ENCODE data around the gene HNF1A.

HNF1A gene

DNA sequence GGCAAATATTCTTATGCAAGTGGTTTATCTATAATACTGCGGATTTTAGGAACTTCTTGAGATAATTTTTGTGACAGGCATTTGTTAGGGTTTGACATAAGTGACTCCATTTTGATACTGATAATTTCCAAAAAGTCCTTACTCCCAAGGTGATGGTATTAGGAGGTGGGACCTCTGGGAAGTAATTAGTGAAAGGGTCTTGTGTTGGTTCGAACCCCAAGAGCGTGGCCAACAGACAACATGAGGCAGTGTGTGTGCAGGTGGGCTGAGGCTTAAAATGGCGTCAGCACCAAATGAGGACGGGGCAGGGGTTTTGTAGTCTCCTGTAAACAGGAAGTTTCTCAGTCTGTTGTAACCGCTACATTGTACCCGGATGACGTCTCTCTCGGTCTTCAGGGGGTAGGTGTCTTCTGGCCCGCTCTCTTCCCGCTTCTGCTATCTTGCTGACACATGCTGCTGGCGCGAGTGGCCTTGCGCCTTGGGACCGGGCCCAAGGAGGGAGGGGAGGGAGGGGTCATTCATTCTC lies 39.7 kb downstream of the HNF1A start:
- no peak for DNase-seq (ENCODE audit: low read depth)
- H3K4me3 ChIP-seq (ENCODE audit: control insufficient read depth, low read depth, low read length), result no peak overlapping the region
- TF ChIP-seq, protein P1, sequence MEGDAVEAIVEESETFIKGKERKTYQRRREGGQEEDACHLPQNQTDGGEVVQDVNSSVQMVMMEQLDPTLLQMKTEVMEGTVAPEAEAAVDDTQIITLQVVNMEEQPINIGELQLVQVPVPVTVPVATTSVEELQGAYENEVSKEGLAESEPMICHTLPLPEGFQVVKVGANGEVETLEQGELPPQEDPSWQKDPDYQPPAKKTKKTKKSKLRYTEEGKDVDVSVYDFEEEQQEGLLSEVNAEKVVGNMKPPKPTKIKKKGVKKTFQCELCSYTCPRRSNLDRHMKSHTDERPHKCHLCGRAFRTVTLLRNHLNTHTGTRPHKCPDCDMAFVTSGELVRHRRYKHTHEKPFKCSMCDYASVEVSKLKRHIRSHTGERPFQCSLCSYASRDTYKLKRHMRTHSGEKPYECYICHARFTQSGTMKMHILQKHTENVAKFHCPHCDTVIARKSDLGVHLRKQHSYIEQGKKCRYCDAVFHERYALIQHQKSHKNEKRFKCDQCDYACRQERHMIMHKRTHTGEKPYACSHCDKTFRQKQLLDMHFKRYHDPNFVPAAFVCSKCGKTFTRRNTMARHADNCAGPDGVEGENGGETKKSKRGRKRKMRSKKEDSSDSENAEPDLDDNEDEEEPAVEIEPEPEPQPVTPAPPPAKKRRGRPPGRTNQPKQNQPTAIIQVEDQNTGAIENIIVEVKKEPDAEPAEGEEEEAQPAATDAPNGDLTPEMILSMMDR (IDR thresholded peaks at IDR 0.05; ENCODE audit: control insufficient read depth, insufficient read depth, low read depth, low read length, missing control alignments), result no peak

DNA sequence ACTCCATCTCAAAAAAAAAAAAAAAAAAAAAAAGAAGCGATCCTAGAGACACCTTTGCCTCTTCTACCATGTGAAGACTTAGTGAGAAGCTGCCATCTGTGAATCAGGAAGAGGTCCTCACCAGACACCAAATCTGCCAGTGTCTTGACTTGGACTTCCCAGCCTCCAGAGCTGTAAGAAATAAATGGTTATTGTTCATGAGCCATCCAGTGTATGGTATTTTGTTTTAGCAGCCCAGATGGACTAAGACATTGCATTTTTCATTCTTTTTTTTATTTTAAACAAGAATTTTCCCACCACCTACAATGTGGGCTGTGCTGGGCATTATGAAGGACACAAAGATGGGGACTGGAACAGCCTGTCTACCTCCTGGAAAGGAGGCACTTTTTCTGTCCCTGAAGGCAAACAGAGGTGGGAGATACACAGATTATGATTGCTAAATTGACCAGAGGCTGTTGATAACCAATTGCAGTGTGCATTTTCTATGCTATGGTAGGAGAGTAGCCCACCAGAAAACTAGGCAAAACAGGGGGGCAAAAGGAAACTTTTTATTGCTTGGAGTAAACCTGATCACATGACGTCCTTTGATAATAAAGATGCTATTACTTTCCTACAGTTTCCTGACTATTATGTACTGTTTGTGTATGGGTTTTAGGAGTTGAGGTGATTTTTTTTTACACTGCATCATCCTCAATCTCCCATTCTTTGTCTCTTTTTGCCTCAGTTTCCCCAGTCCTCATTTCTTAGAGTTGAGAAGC lies 40.7 kb downstream of the HNF1A start:
- no peak for DNase-seq (ENCODE audit: low read depth)
- TF ChIP-seq, protein P1 (IDR thresholded peaks at IDR 0.05; ENCODE audit: control insufficient read depth, insufficient read depth, low read depth, low read length, missing control alignments), result no peak
- H3K4me3 ChIP-seq (ENCODE audit: control insufficient read depth, low read depth, low read length), result no peak overlapping the region

DNA sequence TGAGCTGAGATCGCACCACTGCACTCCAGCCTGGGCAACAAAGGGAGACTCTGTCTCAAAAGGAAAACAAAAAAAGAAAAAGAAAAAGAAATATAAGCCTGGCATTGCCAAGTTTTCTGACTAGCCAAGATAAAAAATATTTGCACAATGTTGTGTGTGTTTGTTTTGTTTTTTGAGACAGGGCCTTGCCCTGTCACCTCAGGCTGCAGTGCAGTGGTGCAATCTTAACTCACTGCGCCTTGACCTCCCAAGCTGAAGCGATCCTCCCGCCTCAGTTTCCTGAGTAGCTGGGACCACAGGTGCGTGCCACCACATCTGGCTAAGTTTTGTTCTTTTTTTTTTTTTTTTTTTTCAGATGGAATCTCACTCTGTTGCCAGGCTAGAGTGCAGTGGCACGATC lies 43.4 kb downstream of the HNF1A start:
- TF ChIP-seq, protein P1 (IDR thresholded peaks at IDR 0.05; ENCODE audit: control insufficient read depth, insufficient read depth, low read depth, low read length, missing control alignments), result no peak
- H3K4me3 ChIP-seq (ENCODE audit: control insufficient read depth, low read depth, low read length), result no peak overlapping the region
- DNase-seq (ENCODE audit: low read depth), result no peak

DNA sequence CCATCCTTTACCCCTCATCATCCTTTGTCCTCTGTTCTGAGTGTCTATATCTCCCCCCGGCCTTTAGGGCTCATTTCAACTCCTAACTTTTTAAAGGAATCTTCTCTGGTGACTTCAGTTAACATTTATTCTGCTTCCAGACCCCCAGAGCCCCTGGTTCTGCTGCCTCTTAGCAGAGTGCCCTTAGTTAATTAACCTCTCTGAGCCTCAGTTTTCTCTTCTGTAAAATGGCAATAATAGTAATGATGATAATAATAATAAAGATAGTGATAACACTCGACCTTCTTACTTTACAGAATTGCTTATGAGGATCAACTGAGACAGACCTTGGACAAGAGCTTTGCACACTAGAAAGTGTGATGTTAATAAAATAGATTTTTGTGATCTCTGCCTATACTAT lies 44.4 kb downstream of the HNF1A start:
- no peak overlapping the region for H3K4me3 ChIP-seq (ENCODE audit: control insufficient read depth, low read depth, low read length)
- no peak for DNase-seq (ENCODE audit: low read depth)
- TF ChIP-seq, protein P1 (IDR thresholded peaks at IDR 0.05; ENCODE audit: control insufficient read depth, insufficient read depth, low read depth, low read length, missing control alignments), result no peak

DNA sequence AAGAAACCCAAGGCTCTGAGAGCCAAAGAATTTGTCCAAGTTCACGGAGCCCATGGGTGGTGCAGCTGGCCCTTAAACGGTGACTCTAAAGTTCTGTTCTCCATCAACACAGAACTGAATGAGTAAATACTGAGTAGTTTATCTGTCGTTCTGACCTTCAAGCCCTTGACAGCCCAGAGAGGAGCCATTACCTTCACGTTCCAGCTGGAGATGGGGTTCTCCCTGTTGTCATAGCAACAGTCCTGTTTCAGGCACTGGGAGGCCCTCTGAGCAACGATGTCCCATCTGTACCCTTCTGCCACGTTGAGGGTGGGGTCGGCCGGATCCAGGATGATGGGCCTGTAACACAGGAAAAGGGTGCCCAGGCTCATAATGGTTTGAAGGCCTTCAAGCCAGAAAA lies 45.5 kb downstream of the HNF1A start:
- no peak overlapping the region for H3K4me3 ChIP-seq (ENCODE audit: control insufficient read depth, low read depth, low read length)
- DNase-seq (ENCODE audit: low read depth), result no peak
- TF ChIP-seq, protein P1 (IDR thresholded peaks at IDR 0.05; ENCODE audit: control insufficient read depth, insufficient read depth, low read depth, low read length, missing control alignments), result no peak

DNA sequence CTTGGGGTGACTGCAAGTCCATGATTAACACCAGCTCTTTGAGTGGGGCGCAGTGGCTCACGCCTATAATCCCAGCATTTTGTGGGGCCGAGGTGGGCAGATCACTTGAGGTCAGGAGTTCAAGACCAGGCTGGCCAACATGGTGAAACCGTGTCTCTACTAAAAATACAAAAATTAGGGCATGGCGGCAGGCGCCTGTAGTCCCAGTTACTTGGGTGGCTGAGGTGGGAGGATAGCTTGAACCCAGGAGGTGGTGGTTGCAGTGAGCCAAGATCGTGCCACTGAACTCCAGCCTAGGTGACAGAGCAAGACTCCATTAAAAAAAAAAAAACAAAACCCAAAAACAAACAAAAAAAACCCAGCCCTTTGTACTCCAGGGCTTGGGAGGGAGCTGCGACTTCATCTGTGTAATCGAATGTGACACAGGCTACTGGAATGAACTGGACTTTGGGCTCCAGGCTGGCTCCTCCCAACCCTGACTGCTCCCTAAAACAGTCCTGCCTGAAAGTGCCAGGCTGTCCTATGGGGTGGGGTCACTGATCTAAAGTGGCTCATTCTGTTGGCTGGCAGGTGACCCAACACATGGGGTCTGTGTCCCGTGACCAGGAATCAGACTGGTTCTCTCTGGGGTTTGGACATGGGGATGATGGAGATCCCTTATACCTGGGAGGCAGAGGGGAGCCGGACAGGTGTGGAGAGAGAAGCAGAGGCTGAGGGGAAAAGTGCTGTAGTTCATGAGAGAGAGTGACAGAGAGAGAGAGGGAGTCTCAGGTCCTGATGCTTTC lies 47.3 kb downstream of the HNF1A start:
- TF ChIP-seq, protein P1 (IDR thresholded peaks at IDR 0.05; ENCODE audit: control insufficient read depth, insufficient read depth, low read depth, low read length, missing control alignments), result no peak
- H3K4me3 ChIP-seq (ENCODE audit: control insufficient read depth, low read depth, low read length), result no peak overlapping the region
- no peak for DNase-seq (ENCODE audit: low read depth)

All from AG09309 (cell line).